Endometrial microvascular endothelial cells (primary cell): ENCODE data around the gene SP140L. TPM values are rescaled to one million over a fixed set of nuclear protein-coding genes. Genes with fewer than 3 reads are reported as not detected.
"Not testable (repeated sequence)": the region's sequence is repeated elsewhere in the genome, so short reads cannot be mapped to it uniquely, and the experiment has no call there.

ENCODE experiments used
- in situ Hi-C: cut with HindIII; loops from 2 replicates; pipeline ENCODE4 v1.10.0; 2017; ENCODE audit warnings: low sequenced_read_pairs, low pct_unique_long_range_greater_than_20kb; ENCODE audit errors: inconsistent ontology term
- total RNA-seq: library from RNA; depleted of rRNA; stranded (reverse); fragments of >200 nt; gene quantifications from one replicate; pipeline ENCODE4 v1.2.3, GENCODE V29; 2015; ENCODE audit errors: inconsistent ontology term

The SP140L gene
- 7.9 TPM for total RNA-seq

GRCh38 chr2:230326453-230327417 is at the start of gene SP140L:
TSS of gene SP140L (plus strand) at chr2:230327193. CDS start at chr2:230327270, 77 bp downstream.
- in situ Hi-C loops = no loop called here

DNA sequence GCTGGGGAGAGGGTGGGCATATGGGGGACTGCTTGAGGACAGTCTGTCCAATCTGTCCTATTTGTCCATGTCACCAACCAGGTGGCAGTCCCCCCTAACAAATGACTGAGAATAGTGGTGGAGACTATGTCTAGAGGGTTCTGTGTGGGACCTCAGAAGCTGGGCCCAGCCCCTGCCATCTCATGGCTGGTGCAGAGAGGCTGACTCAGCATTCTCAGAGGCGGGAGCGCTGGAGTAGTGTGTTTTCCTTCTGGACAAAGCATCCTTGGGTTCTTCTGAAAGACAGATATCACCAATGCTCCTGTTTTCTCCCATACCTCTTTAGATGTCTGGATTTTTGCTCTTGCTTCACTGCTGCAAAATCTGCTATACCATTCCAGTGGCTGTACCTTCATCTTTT is 44.1 kb upstream of the SP140L start:
- in situ Hi-C loops = no loop called here

- in situ Hi-C loops = no loop called here
Measured at GRCh38 chr2:230286048-230286447, 40.9 kb upstream of the SP140L start.

- in situ Hi-C loops = not testable (repeated sequence)
Measured at GRCh38 chr2:230289311-230289710, 37.7 kb upstream of the SP140L start.

DNA sequence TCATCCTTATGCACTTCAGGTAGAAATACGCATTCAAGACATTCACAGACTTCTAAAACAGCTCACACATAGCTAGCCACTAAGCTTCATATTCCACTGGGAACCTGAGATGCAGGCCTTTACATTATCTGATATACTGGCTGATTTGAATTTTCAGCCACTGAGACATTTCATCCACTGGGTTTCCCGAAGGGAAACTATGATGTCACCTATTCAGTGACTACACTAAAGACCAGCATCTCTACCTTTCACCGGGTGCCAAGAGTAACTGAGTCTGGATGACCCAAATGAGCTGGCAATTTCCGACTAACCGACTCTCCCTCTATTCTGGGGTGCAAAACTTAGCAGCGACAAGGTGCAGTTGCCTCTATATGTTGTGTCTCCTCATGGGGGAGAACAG is 31.8 kb upstream of the SP140L start:
- in situ Hi-C loops = no loop called here

- in situ Hi-C loops = no loop called here
Measured at GRCh38 chr2:230296917-230297316, 30.1 kb upstream of the SP140L start.

DNA sequence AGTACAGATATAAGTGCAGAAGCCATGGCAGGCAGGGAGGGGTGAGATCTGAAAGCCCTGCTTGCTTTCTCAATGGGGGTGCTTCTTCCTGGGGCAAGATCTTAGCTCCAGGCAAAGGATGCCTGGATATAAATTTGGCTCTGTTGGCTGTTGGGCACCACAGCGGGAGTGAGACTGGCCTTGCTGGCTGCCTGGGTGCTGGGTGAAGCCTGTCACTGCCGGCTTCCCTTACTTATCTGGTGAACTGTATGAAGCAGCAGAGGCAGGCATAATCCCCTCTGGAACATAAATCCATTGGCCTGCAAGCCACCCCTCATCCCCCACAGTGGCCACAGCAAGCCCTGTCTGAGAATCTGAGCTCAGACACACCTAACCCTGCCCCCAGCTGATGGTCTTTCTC is 27.4 kb upstream of the SP140L start:
- in situ Hi-C loops = no loop called here

DNA sequence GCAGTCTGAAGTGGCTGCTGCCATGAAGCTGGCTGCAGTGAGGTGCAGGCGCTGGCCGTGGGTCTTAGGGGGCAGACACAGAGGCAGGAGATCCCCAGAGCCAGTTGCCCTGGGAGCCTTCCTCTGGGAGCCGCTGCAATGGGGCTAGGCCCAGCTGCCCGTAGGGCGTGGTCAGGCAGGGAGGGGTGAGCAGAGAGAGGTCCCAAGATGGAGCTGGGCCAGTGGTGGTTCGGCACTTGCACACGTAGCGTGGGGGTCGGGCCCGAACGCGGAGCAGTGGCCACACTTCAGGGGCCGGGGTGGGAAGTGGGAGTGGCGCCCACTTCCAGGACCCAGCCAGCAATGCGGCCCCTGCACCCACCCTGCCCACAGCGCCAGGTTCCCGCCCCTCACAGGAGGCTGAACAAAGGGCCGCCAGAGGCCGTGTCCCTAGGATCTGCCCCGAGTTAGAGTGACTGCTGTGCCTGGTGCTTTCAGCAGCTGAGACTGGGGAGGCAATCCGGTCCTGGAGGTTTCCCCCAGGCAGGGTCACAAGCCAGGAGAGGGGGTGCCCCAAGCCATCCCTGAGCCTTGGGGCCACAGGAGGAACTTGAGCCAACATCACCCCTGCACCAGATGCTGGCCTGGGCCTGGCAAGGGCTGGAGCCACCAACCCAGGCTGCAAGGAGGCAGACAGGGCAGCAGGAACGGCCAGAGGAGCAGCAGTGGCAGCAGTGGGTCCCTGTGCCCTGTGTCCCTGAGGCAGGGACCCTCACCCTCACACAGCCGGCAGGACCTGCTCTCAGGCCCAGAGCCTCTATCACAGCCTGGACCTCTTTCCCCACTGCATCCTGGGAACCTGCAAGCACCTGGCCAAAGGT is 21.3 kb upstream of the SP140L start:
- in situ Hi-C loops = no loop called here

- in situ Hi-C loops = no loop called here
Measured at GRCh38 chr2:230306474-230306873, 20.5 kb upstream of the SP140L start.

GRCh38 chr2:230307485-230307884 is 19.5 kb upstream of the SP140L start:
- in situ Hi-C loops = no loop called here

- in situ Hi-C loops = no loop called here
Measured at GRCh38 chr2:230308402-230309000, 18.5 kb upstream of the SP140L start.

DNA sequence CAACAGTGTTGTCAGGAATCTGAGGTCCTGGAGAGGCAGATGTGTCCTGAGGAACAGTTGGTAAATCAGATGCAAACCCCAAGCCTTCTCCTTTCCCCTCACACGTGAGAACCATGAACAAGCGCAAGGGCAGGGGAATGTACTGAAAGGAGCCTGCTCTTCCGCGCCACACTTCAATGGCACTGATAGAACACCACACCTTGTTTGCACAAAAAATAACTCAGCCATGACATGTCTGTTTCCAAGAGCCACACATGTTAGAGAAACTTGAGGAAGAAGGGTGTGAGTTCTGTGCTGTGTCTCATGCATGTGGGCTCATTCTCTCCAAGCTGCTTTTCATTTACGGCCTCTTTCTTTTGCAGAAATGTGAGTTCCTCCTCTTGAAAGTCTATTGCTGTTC is 16.2 kb upstream of the SP140L start:
- in situ Hi-C loops = not testable (repeated sequence)

DNA sequence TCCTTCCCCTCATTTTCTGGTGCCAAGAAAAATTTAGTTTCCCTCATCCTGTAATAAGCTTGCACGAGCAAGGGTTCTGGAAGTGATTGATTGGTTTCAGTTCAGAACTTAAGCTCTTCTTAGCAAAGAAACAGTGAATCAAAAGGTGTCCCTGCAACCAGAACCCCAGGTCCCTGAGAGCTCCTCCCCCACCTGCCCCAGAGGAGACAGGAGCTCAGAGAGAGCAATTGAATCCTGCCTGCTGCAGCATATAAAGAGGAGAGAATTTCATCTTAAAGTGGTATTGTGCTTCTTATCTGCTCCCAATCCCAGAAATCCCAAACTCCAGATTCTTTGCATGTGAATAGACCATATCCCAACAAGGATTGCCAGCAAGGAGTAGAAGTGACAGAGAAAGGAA is 15.4 kb upstream of the SP140L start:
- in situ Hi-C loops = not testable (repeated sequence)

- in situ Hi-C loops = no loop called here
Measured at GRCh38 chr2:230312638-230313037, 14.4 kb upstream of the SP140L start.

DNA sequence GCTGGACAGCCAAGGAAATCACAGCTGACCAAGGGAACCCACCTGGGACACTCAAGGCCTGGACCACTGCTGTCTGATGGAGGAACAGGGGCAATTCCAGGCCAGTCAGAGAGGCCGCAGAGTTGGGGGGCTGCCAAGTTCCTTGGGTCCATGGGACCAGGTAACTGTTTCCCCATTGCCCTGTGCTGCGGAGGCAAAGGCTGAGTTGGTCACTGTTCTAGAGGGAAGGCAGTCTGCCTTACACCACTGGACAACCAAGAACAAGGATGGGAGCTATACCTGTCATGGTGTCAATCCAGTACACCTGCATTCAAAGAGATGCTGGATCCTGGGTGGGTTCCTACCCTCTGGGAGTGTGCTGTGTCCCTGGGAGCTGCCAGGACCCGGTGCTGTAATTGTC is 9.6 kb upstream of the SP140L start:
- in situ Hi-C loops = no loop called here

DNA sequence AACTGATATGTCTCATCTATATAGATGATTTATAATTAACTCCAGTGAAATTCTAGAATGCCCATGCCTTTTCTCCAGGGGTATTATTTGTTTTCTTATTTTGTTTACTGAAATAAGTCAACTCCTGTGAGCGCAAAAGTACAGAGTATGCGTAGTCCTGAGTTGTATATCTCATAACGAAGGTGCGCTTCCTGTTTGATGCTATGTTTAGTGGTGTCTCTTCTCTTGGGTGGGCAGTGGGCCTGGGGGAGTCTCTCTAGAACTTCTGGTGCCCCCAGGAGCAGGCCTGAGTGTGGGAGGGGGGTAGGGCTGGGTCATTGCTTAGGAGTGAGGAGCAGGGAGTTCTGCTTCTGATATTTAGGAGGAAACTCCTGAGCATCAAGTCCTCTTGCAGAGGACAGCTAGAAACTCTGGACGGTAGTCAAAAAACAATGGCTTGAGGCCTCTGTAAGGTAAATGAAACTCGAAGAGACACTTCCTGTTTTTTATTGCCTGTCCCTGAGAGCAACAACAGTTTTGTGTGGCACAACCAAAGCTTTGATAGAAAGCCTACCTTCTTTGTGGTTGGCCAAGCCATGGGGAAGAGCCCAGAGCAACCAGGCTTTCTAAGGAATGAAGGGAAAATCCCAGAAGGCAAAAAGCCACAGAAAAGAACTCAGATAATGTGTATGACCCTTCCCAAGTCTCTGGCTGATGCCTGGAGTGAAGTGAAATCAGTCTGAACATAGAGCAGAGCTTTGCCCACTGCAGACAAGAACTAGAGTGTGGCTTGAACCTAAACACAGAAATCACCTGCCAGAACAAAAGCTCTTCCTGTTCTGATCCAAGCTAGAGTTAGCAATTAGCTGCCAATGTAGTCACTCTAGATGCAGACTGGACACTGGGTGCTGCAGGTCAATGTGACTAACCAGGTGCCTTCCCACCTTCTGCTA is 8.5 kb upstream of the SP140L start:
- in situ Hi-C loops = no loop called here

- in situ Hi-C loops = no loop called here
Measured at GRCh38 chr2:230319211-230319862, 7.7 kb upstream of the SP140L start.

GRCh38 chr2:230321031-230321430 is 6.0 kb upstream of the SP140L start:
- in situ Hi-C loops = no loop called here
